HG02642 (cell line): ENCODE results near the gene BOLA3.
"Not testable (repeated sequence)": the region's sequence is repeated elsewhere in the genome, so short reads cannot be mapped to it uniquely, and the experiment has no call there.

Source experiments
- ATAC-seq: cut with Tn5 transposase; IDR thresholded peaks from one replicate; pipeline ENCODE4 v1.9.1; 2021; ENCODE audit warnings: mild to moderate bottlenecking; ENCODE audit not compliant: unreplicated experiment, poor library complexity

Gene BOLA3

GRCh38 chr2:74149570-74150319 is 2.0 kb upstream of the BOLA3 start:
- no peak for ATAC-seq

- ATAC-seq: no peak
These were observed 1.5 kb upstream of the BOLA3 start for GRCh38 chr2:74149247-74149525.

DNA sequence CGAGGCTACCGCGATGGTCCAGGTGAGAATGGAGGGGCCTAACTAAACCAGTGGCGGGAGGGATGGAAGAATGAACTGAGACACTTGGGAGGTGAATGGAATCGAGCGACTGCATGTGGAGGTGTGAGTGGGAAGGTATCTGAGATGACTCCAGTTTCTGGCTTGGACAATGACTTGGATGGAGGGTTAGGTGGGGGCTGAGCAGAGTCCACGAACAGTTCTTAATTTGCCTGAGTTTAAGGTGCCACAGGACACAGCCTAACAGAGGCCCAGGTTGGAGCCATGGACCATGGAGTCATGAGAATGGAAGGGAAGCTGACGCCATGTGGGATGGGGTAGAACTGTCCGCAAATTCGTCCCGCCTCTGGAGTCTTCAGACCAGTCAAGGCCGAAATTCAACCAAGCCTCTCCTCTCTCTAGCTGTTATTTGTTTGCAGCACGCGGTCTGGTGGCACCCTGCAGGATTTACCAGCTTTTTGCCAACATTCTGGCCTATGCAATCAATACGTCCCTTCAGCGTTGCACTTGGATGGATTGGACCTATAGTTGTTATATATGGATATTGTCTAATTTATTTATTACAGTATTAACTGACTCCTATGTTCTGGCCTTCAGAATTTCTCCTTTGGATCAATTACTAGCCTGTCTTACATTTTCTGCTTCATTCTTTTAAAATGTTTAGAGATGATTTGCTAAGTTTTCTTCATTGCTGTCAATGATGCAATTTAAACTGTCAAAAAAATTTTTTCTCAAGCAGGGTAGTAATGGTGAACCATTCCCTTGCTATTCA is 940 bp upstream of the BOLA3 start:
- no peak for ATAC-seq

DNA sequence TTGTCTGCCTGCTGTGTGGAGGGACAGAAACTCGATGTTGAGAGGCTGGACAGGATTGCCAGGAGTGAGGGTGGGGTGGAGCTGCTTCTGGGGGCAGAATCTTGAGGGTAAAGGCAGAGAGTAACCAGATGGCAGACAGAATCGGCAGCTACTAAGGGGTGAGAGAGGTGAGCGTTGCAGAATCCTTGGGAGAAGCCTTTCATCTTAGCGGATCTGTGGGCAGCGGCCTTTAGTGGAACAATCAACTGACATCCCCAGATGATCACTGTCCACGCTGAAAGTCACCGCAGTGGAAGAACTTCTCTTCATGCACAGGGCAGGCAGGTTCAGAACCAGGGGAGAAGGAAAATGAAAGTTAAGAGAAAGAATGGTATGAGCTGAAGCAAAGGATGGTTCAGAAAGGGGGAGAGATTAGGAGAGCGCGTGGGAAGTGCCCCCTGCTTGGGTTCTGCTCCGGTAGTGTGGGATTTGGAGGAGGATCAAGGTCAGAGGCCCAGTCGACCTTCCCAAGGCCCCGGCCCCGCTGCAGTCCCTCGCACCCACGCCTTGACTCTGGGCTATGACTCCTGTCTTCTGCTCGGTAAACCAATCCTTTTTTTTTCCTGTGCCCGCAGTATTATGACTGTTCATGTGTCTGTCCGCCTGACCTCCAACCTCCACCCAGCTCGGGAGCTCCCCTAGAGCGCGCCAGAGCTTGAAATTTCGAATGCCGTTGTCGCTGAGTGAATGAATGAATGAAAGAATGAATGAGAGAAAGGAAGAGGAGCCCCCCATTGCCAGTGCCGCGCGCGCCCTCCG is 584 bp downstream of the BOLA3 start:
- ATAC-seq: no peak

DNA sequence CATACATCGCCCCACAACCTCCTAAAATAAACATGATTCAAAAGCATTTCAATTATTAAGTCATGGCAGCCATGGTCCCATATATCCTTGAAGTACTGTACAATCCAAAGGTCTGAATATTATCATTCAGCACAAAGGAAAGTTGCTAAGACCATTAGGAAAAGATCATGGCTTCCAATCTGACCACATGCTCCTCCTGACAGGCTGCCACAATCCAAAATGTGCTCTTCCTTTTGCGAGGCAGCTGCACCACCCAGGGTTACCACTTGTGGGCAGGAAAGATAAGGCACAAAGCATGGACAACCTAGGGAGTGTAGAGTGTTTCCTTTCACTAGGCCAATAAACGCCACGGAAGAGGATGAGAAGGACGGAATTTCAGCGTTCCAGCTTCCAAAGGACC is 5.4 kb downstream of the BOLA3 start:
- ATAC-seq: no peak

GRCh38 chr2:74138600-74139323 is 8.9 kb downstream of the BOLA3 start:
- no peak for ATAC-seq

- ATAC-seq: no peak
These were observed 9.8 kb downstream of the BOLA3 start for GRCh38 chr2:74137651-74138599.

DNA sequence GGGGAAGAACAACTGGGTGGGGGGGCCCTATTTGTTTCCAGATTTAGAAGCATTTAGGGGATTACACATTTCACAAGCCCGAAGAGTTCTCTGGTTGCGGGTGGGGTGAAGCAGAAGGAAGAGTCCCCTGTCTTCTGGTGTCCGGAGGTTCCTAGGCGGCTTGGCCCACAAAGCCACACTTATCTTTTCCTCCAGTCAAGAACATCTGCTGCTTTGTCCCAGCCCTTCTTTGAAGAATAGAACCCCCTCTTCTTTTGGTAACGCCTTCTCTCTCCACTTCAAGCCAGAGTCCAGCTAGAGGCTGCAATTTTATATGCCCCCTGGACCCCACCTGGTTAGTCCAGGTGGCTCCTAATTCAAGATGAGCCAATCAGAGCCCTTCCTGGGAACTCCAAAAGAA is 15.8 kb downstream of the BOLA3 start:
- no peak for ATAC-seq

DNA sequence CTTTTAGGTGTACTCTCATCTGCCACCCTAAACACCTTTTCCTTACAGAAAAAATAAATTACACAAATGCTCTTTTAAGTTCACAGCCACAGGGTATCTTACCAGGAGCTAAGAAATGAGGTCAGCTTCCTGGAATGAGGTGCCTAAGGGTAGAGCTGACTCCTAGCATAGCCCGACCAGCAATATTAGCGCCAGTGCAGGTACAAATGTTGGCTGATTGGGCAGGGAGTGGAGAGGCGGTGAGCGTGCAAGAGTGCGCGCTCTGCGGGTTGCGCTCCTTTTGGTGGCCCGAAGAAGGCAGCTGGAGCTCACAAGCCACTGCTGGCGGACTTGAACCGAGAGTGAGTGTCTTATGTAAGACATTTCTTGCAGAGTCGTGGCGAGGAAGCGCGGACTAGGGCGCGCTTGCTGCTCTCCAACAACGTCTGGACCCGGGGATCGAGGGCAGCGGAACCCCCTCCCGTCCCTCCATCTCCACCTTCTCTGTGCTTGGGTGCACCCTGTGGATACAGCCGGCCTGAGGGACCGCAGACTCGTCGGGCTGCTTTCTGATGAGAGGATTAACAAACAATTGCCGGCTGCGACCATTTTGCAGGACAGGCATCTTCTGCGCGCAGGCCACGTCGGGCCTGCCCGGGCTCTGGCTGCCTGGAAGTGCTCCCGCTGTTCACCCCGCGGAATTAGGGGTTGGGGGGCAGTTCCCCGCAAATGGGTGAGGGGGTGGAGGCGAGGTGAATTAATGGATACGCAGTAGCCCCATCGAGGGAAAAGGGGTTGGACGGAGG is 17.3 kb downstream of the BOLA3 start:
- no peak for ATAC-seq

- ATAC-seq: no peak
These were observed 19.5 kb downstream of the BOLA3 start for GRCh38 chr2:74128206-74128605.

DNA sequence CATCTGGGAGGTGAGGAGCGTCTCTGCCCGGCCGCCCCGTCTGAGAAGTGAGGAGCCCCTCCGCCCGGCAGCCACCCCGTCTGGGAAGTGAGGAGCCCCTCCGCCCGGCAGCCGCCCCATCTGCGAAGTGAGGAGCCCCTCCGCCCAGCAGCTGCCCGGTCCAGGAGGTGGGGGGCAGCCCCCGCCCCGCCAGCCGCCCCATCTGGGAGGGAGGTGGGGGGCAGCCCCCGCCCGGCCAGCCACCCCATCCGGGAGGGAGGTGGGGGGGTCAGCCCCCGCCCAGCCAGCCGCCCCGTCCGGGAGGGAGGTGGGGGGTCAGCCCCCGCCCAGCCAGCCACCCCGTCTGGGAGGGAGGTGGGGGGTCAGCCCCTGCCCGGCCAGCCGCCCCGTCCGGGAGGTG is 23.8 kb downstream of the BOLA3 start:
- ATAC-seq: not testable (repeated sequence)

- not testable (repeated sequence) for ATAC-seq
These were observed 25.9 kb downstream of the BOLA3 start for GRCh38 chr2:74121846-74122245.

DNA sequence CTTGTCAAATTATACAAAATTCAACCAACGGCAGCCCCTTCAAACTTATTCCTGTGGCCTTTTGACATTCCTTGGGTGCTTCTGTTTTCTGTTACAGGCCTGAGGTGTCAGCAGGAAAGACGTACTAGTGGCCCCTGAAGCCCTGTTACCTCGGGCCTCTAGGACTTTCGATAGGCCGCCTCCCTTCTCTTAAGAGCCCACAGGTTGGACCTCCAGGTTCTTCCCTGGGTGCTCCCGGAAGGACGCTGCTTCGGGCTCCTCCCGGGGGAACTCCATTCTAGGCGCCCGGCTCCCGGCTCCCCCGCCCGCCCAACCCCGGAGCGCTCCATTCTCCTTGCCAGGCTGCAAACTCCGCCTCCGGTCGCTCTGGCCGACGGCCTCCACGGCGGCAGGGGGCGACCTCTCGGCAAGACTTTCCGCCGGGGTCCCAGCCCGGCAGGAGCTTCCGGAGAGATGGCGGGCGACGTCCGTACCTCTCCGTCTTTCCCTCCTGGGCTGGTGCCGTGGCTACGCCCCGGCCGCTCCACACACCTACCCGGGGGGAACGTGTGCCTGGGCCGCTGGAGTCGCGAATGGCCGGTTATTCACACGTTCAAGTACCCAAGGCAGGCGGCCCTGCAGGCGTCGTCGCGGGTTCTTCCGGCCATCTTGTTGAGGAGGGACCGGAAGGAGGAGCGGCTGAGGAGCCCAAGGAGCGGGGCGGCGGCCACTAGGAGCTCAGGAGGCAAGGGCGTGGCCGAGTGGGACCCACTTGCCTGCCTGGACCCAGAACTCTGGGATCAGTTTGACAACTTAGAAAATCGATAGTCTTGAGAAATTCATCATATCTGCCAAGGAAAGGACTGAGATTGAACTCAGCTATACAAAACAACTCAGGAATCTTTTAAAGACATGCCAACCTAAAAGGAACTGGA is 27.5 kb downstream of the BOLA3 start:
- ATAC-seq: peak; percentile 97

GRCh38 chr2:74119339-74119738 is 28.4 kb downstream of the BOLA3 start:
- ATAC-seq: no peak

GRCh38 chr2:74111380-74111779 is 36.3 kb downstream of the BOLA3 start:
- no peak for ATAC-seq

GRCh38 chr2:74110537-74110936 is 37.2 kb downstream of the BOLA3 start:
- no peak for ATAC-seq

- no peak for ATAC-seq
These were observed 38.2 kb downstream of the BOLA3 start for GRCh38 chr2:74109551-74109950.

- ATAC-seq: no peak
These were observed 40.6 kb downstream of the BOLA3 start for GRCh38 chr2:74107071-74107470.
